GM12878 (cell line): ENCODE results near the gene PDE11A. TPM values are rescaled to one million over a fixed set of nuclear protein-coding genes. Genes with fewer than 3 reads are reported as not detected.

Source experiments
- ATAC-seq: fragments of 200-7000 bp; cut with Tn5 transposase; 3 replicates; pipeline ENCODE4 v1.9.1; 2020; ENCODE audit warnings: mild to moderate bottlenecking, moderate library complexity
- BruUV-seq: library from RNA; stranded (reverse); fragments of 400-500 nt; replicated peaks from 2 replicates; lab custom pipeline; 2021; lab: Mats Ljungman, UMichigan
- CTCF ChIA-PET: fragments of 300-600 bp; sonication (Branson Sonifier 250); formaldehyde crosslinking; extraction: SDS; loops from one replicate; lab custom pipeline; 2021; ENCODE audit warnings: inconsistent platforms; lab: Yijun Ruan, JAX
- POLR2A ChIA-PET: fragments of 350-600 bp; formaldehyde crosslinking; extraction: SDS; loops from one replicate; lab custom pipeline; 2021; ENCODE audit warnings: inconsistent platforms; lab: Charles Lee
- RAD21 ChIA-PET: fragments of 300-600 bp; sonication (Branson Sonifier 250); formaldehyde crosslinking; loops from one replicate; lab custom pipeline; 2023; ENCODE audit warnings: antibody characterized with exemption; ENCODE audit not compliant: unreplicated experiment; lab: Charles Lee
- SMC1A ChIA-PET: fragments of 300-600 bp; sonication (Branson Sonifier 250); formaldehyde crosslinking; loops from one replicate; lab custom pipeline; 2023; ENCODE audit not compliant: unreplicated experiment, uncharacterized antibody; lab: Charles Lee
- DNase-seq: peaks from one replicate; pipeline ENCODE4 v3.0.0-alpha.2; 2011; ENCODE audit warnings: low read depth, low spot score
- FAIRE-seq: peaks from 3 replicates; lab custom pipeline; 2011; peaks lifted over from hg19 to GRCh38; lab: Jason Lieb, UNC
- H2AFZ ChIP-seq: 2 replicates; pipeline ENCODE4 v1.6.0; 2011; ENCODE audit warnings: low read depth, low read length, control low read depth; ENCODE audit not compliant: control insufficient read depth
- H3K27ac ChIP-seq: 2 replicates; pipeline ENCODE4 v1.5.1; 2011; ENCODE audit warnings: control low read depth; ENCODE audit not compliant: control insufficient read depth, insufficient read depth
- H3K27me3 ChIP-seq, 2 experiments: replicated peaks in 1 of 2; 2 replicates each; pipeline versions ENCODE4 v1.6.0 to v1.6.1; 2011; ENCODE audit warnings: low read length in 1 of 2; ENCODE audit not compliant: control insufficient read depth in 2 of 2, insufficient read depth in 2 of 2
- H3K36me3 ChIP-seq, 2 experiments: 2 replicates each; pipeline ENCODE4 v1.5.1; 2011; ENCODE audit warnings: low read length in 1 of 2; ENCODE audit not compliant: control insufficient read depth in 2 of 2, insufficient read depth in 2 of 2
- H3K4me1 ChIP-seq: 2 replicates; pipeline ENCODE4 v1.6.1; 2011; ENCODE audit warnings: mild to moderate bottlenecking, low read length, moderate library complexity, mixed read lengths; ENCODE audit not compliant: control insufficient read depth, insufficient read depth
- H3K4me2 ChIP-seq: 2 replicates; pipeline ENCODE4 v1.6.0; 2011; ENCODE audit warnings: control low read depth; ENCODE audit not compliant: control insufficient read depth, insufficient read depth
- H3K4me3 ChIP-seq: fragments of 200-600 bp; sonication (generic); 2 replicates; pipeline ENCODE4 v1.5.1; 2016
- H3K79me2 ChIP-seq: 2 replicates; pipeline ENCODE4 v1.6.0; 2011; ENCODE audit warnings: low read length; ENCODE audit not compliant: control insufficient read depth, insufficient read depth
- H3K9ac ChIP-seq: 2 replicates; pipeline ENCODE4 v1.8.0; 2011; ENCODE audit warnings: low read length, control low read depth, mixed read lengths; ENCODE audit not compliant: control insufficient read depth, insufficient read depth
- H3K9me3 ChIP-seq: replicated peaks from 3 replicates; pipeline ENCODE4 v1.5.1; 2011; ENCODE audit warnings: mild to moderate bottlenecking, low read length; ENCODE audit not compliant: control insufficient read depth, insufficient read depth
- H4K20me1 ChIP-seq: 2 replicates; pipeline ENCODE4 v1.6.0; 2011; ENCODE audit not compliant: control insufficient read depth, insufficient read depth
- ASH2L ChIP-seq: fragments of 300-600, 200-600 bp; sonication (generic); IDR thresholded peaks from 2 replicates; pipeline ENCODE4 v1.6.1; 2017; ENCODE audit warnings: low read depth, mild to moderate bottlenecking, borderline replicate concordance
- ATF7 ChIP-seq: fragments of 450-650 bp; IDR thresholded peaks from 2 replicates; pipeline ENCODE4 v1.6.1; 2016; ENCODE audit warnings: low read depth, mild to moderate bottlenecking
- BMI1 ChIP-seq: fragments of 450-650 bp; IDR thresholded peaks from 2 replicates; pipeline ENCODE4 v1.6.1; 2016; ENCODE audit warnings: mild to moderate bottlenecking, moderate library complexity, borderline replicate concordance
- CEBPB ChIP-seq, 2 experiments: fragments of 150-350 bp in 1 of 2; IDR thresholded peaks; 2 replicates each; pipeline ENCODE4 v1.6.1; 2012 to 2014; ENCODE audit warnings: low read depth in 2 of 2, low read length in 2 of 2, borderline replicate concordance in 1 of 2, inconsistent platforms in 1 of 2
- EED ChIP-seq: sonication (generic); IDR thresholded peaks from 2 replicates; pipeline ENCODE4 v1.6.1; 2016; ENCODE audit warnings: antibody characterized with exemption, low read depth
- EGR1 ChIP-seq, 2 experiments: IDR thresholded peaks; 1 replicate in 1 of 2; 2 replicates in 1 of 2; pipeline ENCODE4 v1.6.1; 2011 to 2012; ENCODE audit warnings: low read depth in 2 of 2, low read length in 2 of 2, borderline replicate concordance in 1 of 2, mild to moderate bottlenecking in 1 of 2, moderate library complexity in 1 of 2
- EP300 ChIP-seq, 2 experiments: fragments of 150-350 bp in 1 of 2; IDR thresholded peaks; 2 replicates each; pipeline ENCODE4 v1.6.1; 2011 to 2012; ENCODE audit warnings: low read depth in 2 of 2, low read length in 2 of 2, borderline replicate concordance in 1 of 2, improper control_type of control experiment in 1 of 2, inconsistent platforms in 1 of 2; ENCODE audit not compliant: control insufficient read depth in 1 of 2
- GABPA ChIP-seq: IDR thresholded peaks from 2 replicates; pipeline ENCODE4 v1.6.1; 2014; ENCODE audit warnings: antibody characterized with exemption, low read depth, mild to moderate bottlenecking, inconsistent platforms
- GATAD2B ChIP-seq: fragments of 450-650 bp; conservative IDR thresholded peaks from 2 replicates; pipeline ENCODE4 v1.6.1; 2017; ENCODE audit warnings: low read depth, mild to moderate bottlenecking, moderate library complexity
- NFIC ChIP-seq: IDR thresholded peaks from 2 replicates; pipeline ENCODE4 v1.6.1; 2012; ENCODE audit warnings: low read depth, mild to moderate bottlenecking, inconsistent platforms, low read length, moderate library complexity
- NFYB ChIP-seq: IDR thresholded peaks from 2 replicates; pipeline ENCODE4 v1.6.1; 2011; ENCODE audit warnings: low read depth, mild to moderate bottlenecking, low read length, improper control_type of control experiment, moderate library complexity; ENCODE audit not compliant: insufficient read depth
- RUNX3 ChIP-seq: IDR thresholded peaks from 2 replicates; pipeline ENCODE4 v1.6.1; 2012; ENCODE audit warnings: low read length, inconsistent platforms
- ZNF622 ChIP-seq: fragments of 450-650 bp; IDR thresholded peaks from 2 replicates; pipeline ENCODE4 v1.6.1; 2017; ENCODE audit warnings: mild to moderate bottlenecking, inconsistent platforms
- WGBS: methylation state at CpG from one replicate; pipeline ENCODE4 v1.1.6; 2016; ENCODE audit warnings: low lambda C conversion rate; ENCODE audit not compliant: insufficient replicate concordance, insufficient coverage; ENCODE audit errors: missing lambda C conversion rate; 5-methylcytosine and 5-hydroxymethylcytosine counted together
- in situ Hi-C: fragments of 300-500 bp; cut with MboI; formaldehyde crosslinking; loops from 9 replicates; pipeline ENCODE4 v1.14.3; 2018; ENCODE audit warnings: mixed read lengths
- intact Hi-C: fragments of 100-400 bp; cut with micrococcal nuclease; formaldehyde crosslinking; loops from one replicate; pipeline ENCODE4 v1.14.2; 2022; ENCODE audit not compliant: unreplicated experiment
- polyA plus RNA-seq, 11 experiments: library from polyadenylated mRNA; depleted of rRNA in 4 of 11; unstranded in 6 of 11; stranded (reverse) in 5 of 11; fragments of >200 nt; fragmentation: Nextera tagmentation in 4 of 11; fragmentation: Illumina TruSeq in 1 of 11; extraction: Ambion mirVana in 4 of 11; extraction: Trizol in 1 of 11; gene quantifications; 1 replicate in 1 of 11; 2 replicates in 10 of 11; pipeline versions ENCODE4 v1.2.1 to v1.2.3, GENCODE V29; 2011 to 2016; ENCODE audit warnings: inconsistent platforms in 2 of 11, missing spikeins in 2 of 11, low read depth in 1 of 11
- total RNA-seq, 4 experiments: library from RNA; depleted of rRNA in 3 of 4; stranded (reverse); fragments of >200 nt in 3 of 4; fragmentation: Illumina TruSeq in 1 of 4; extraction: Trizol in 1 of 4; gene quantifications; 2 replicates each; pipeline versions ENCODE4 v1.2.1 to v1.2.3, GENCODE V29; 2013 to 2021
- TF ChIP-seq, protein P1 (sequence below): IDR thresholded peaks from 2 replicates; pipeline ENCODE4 v1.6.1; 2011; ENCODE audit warnings: borderline replicate concordance, low read depth, mild to moderate bottlenecking, moderate library complexity, low read length; ENCODE audit not compliant: insufficient read depth, poor library complexity, severe bottlenecking
- TF ChIP-seq, protein P2 (sequence below): IDR thresholded peaks from 2 replicates; pipeline ENCODE4 v1.6.1; 2012; ENCODE audit warnings: low read length, inconsistent platforms
- TF ChIP-seq, protein P3 (sequence below): IDR thresholded peaks from 2 replicates; pipeline ENCODE4 v1.6.1; 2011; ENCODE audit warnings: low read depth, low read length, improper control_type of control experiment, borderline replicate concordance

Gene PDE11A
- total and polyA plus RNA-seq, 10 of the 15 experiments (the other 5 are each of a cell fraction or from before 2014, with no cell fraction given), result 0.01 to 0.17 (median 0.06) TPM; not detected in 5

DNA sequence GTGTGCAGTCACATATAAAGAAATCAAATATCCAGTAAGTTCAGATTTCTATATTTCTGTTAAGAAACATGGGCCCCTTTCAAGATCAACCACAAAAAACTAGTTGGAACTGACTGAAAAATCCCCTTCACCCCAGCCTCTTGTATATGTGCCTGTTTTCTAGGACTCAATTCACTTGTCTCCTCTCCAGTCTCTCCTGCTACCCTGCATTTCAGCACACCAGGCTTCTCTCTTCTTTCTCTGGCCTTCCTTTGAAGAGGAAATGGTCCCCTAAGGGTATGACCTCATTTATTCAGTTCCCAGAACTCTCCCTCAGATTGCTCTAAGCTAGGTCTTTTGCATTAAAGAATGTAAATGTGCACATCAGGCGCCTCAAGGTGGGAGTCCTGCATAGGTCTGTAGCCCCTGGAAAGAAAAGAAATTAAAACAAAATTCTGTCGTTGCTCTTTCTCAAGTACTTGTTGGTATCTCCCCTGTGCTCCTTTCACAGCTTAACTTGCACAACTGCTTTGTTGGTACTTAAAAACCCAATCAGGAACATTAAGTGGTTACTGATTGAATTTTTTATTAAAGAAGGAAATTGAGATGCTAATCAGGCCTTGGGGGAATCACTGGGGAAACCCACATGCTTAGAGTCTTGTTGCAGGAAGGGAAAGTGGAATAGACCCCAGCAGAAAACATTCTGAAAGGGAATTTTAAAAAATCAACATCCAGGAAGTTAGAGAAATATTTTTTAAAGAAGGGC lies 401.6 kb downstream of the PDE11A start:
- peak overlapping the region; percentile 24 for H2AFZ ChIP-seq
- DNase-seq (no peak), FAIRE-seq (peak; percentile 44), ATAC-seq (peak; percentile 64)
- ChIA-PET POLR2A (no interaction called here), RAD21 (no interaction called here), CTCF (interaction anchor here (1.3 kb wide), 2 partner anchors 14 to 25 kb away, joined by 3 to 4 read pairs; no protein-coding TSS in a partner anchor), SMC1A (interaction anchor here (1.2 kb wide), 1 partner anchor 41 kb away, joined by 4 read pairs; no protein-coding TSS in a partner anchor)
- no peaks in the 10 kb centered on the region for H3K79me2 ChIP-seq
- no TSS peak for BruUV-seq
- no peaks in the 10 kb centered on the region for H3K9me3 ChIP-seq
- in situ Hi-C loops (no loop called here), intact Hi-C loops (no loop called here)
- no peak overlapping the region for H3K9ac ChIP-seq
- H3K27me3 ChIP-seq, result no peaks in the 10 kb centered on the region
- H3K4me2 ChIP-seq, result no peak overlapping the region
- 3% methylated on average over 2 of the region's 2 CpGs for WGBS
- no peak overlapping the region for H3K4me3 ChIP-seq
- no peak overlapping the region for H3K27ac ChIP-seq
- H3K4me1 ChIP-seq, result no peaks in the 10 kb centered on the region
- TF ChIP-seq NFYB (no peak), ATF7 (peak; percentile 45; the same call in 1 of the 2 replicates), NFIC (peak; percentile 30; the same call in 1 of the 2 replicates), CEBPB (IDR thresholded peaks at IDR 0.05; ENCODE audit: borderline replicate concordance in 1 of 2, low read depth in 2 of 2, low read length in 2 of 2) (no peak), EP300 (IDR thresholded peaks at IDR 0.05; ENCODE audit: borderline replicate concordance in 1 of 2, control insufficient read depth in 1 of 2, low read depth in 2 of 2, low read length in 2 of 2) (no peak), ASH2L (no peak), BMI1 (no peak), RUNX3 (peak; percentile 58; the same call in 1 of the 2 replicates), EED (peak; percentile 60; the same call in 1 of the 2 replicates), EGR1 (IDR thresholded peaks at IDR 0.05; ENCODE audit: borderline replicate concordance in 1 of 2, low read depth in 2 of 2, low read length in 2 of 2) (no peak), ZNF622 (no peak), GATAD2B (no peak), GABPA (no peak)
- TF ChIP-seq, protein P1, sequence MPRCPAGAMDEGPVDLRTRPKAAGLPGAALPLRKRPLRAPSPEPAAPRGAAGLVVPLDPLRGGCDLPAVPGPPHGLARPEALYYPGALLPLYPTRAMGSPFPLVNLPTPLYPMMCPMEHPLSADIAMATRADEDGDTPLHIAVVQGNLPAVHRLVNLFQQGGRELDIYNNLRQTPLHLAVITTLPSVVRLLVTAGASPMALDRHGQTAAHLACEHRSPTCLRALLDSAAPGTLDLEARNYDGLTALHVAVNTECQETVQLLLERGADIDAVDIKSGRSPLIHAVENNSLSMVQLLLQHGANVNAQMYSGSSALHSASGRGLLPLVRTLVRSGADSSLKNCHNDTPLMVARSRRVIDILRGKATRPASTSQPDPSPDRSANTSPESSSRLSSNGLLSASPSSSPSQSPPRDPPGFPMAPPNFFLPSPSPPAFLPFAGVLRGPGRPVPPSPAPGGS, result no peak
- TF ChIP-seq, protein P2, sequence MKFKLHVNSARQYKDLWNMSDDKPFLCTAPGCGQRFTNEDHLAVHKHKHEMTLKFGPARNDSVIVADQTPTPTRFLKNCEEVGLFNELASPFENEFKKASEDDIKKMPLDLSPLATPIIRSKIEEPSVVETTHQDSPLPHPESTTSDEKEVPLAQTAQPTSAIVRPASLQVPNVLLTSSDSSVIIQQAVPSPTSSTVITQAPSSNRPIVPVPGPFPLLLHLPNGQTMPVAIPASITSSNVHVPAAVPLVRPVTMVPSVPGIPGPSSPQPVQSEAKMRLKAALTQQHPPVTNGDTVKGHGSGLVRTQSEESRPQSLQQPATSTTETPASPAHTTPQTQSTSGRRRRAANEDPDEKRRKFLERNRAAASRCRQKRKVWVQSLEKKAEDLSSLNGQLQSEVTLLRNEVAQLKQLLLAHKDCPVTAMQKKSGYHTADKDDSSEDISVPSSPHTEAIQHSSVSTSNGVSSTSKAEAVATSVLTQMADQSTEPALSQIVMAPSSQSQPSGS, result peak; percentile 45; the same call in 1 of the 2 replicates
- TF ChIP-seq, protein P3, sequence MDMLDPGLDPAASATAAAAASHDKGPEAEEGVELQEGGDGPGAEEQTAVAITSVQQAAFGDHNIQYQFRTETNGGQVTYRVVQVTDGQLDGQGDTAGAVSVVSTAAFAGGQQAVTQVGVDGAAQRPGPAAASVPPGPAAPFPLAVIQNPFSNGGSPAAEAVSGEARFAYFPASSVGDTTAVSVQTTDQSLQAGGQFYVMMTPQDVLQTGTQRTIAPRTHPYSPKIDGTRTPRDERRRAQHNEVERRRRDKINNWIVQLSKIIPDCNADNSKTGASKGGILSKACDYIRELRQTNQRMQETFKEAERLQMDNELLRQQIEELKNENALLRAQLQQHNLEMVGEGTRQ, result no peak
- H3K36me3 ChIP-seq, result no peaks in the 10 kb centered on the region
- no peaks in the 10 kb centered on the region for H4K20me1 ChIP-seq
